SK-N-SH (cell line): ENCODE data around the gene LETM1.

Experiments
- CTCF ChIP-seq: fragments of 200-600 bp; sonication (generic); IDR thresholded peaks from 2 replicates; pipeline ENCODE4 v1.6.1; 2017; ENCODE audit warnings: antibody characterized with exemption, mild to moderate bottlenecking, moderate library complexity
- ELF1 ChIP-seq: IDR thresholded peaks from 2 replicates; pipeline ENCODE4 v1.4.0; 2012
- EP300 ChIP-seq, 2 experiments: IDR thresholded peaks; 2 replicates each; pipeline versions ENCODE4 v1.4.0 to v1.6.1; 2012; ENCODE audit warnings: borderline replicate concordance in 1 of 2, low read depth in 1 of 2, low read length in 1 of 2
- GABPA ChIP-seq: IDR thresholded peaks from 2 replicates; pipeline ENCODE4 v1.4.0; 2012; ENCODE audit warnings: low read depth, mild to moderate bottlenecking
- NRF1 ChIP-seq: IDR thresholded peaks from 2 replicates; pipeline ENCODE4 v1.6.1; 2012; ENCODE audit warnings: low read depth, mild to moderate bottlenecking, low read length
- POLR2AphosphoS5 ChIP-seq: IDR thresholded peaks from 2 replicates; pipeline ENCODE4 v1.6.1; 2012; ENCODE audit warnings: low read depth, low read length
- RAD21 ChIP-seq: IDR thresholded peaks from 2 replicates; pipeline ENCODE4 v1.6.1; 2012; ENCODE audit warnings: mild to moderate bottlenecking, low read length
- REST ChIP-seq: IDR thresholded peaks from 2 replicates; pipeline ENCODE4 v1.6.1; 2012; ENCODE audit warnings: mild to moderate bottlenecking, low read depth, low read length, moderate library complexity
- SMC3 ChIP-seq: IDR thresholded peaks from 2 replicates; pipeline ENCODE4 v1.6.1; 2012; ENCODE audit warnings: low read depth, low read length, improper control_type of control experiment
- TAF1 ChIP-seq: IDR thresholded peaks from 2 replicates; pipeline ENCODE4 v1.6.1; 2012; ENCODE audit warnings: low read depth, mild to moderate bottlenecking, low read length, moderate library complexity, borderline replicate concordance
- USF2 ChIP-seq: fragments of 150-350 bp; IDR thresholded peaks from 2 replicates; pipeline ENCODE4 v1.6.1; 2017; ENCODE audit warnings: antibody characterized with exemption, low read length, low read depth, borderline replicate concordance
- YY1 ChIP-seq: IDR thresholded peaks from 2 replicates; pipeline ENCODE4 v1.4.0; 2012; ENCODE audit warnings: low read depth, mild to moderate bottlenecking
- ZBTB33 ChIP-seq: IDR thresholded peaks from 2 replicates; pipeline ENCODE4 v1.4.0; 2012; ENCODE audit warnings: low read depth, borderline replicate concordance

- TF ChIP-seq CTCF (no peak), NRF1 (no peak), ZBTB33 (no peak), EP300 (IDR thresholded peaks at IDR 0.05; ENCODE audit: borderline replicate concordance in 1 of 2, low read depth in 1 of 2, low read length in 1 of 2) (no peak), TAF1 (no peak), GABPA (no peak), RAD21 (no peak), ELF1 (no peak), POLR2AphosphoS5 (no peak), REST (no peak), SMC3 (no peak), YY1 (no peak), USF2 (no peak)
Measured at GRCh38 chr4:1819816-1820215, 36.1 kb downstream of the LETM1 start.
